Right lobe of liver (tissue), 6 donors: Measurements from ENCODE around the gene IPO13. TPM values are rescaled to one million over a fixed set of nuclear protein-coding genes. Genes with fewer than 3 reads are reported as not detected.
A peak's percentile ranks its signal among the peaks of the same experiment; 100 is the strongest.

Experiments used
- ATAC-seq, 4 donors: fragments of 200-7000 bp; cut with Tn5 transposase; one replicate each; pipeline ENCODE4 v1.9.1; 2020; ENCODE audit warnings: mild to moderate bottlenecking in 4 of 4, moderate library complexity in 4 of 4
- DNase-seq, 3 donors: peaks; one replicate each; pipeline ENCODE4 v3.0.0-alpha.2; 2020
- H3K27ac ChIP-seq, 3 donors: fragments of 200-600 bp; one replicate each; pipeline ENCODE4 v1.8.0; 2022
- H3K27me3 ChIP-seq, 2 donors: fragments of 200-600 bp; one replicate each; pipeline ENCODE4 v1.8.0; 2022
- H3K36me3 ChIP-seq, 4 donors: fragments of 200-600 bp; sonication (generic) in 1 of 4; one replicate each; pipeline versions ENCODE4 v1.5.1 to v1.8.0; 2017 to 2022; ENCODE audit warnings: control low read depth in 1 of 4
- H3K4me1 ChIP-seq, 4 donors: fragments of 200-600 bp; sonication (generic) in 1 of 4; one replicate each; pipeline versions ENCODE4 v1.5.1 to v1.8.0; 2017 to 2022; ENCODE audit warnings: control low read depth in 1 of 4
- H3K4me3 ChIP-seq, 3 donors: fragments of 200-600 bp; one replicate each; pipeline ENCODE4 v1.8.0; 2022
- H3K9me3 ChIP-seq, 4 donors: fragments of 200-600 bp; sonication (generic) in 1 of 4; one replicate each; pipeline versions ENCODE4 v1.5.1 to v1.8.0; 2017 to 2022; ENCODE audit warnings: control low read depth in 1 of 4
- POLR2A ChIP-seq: fragments of 450-650 bp; IDR thresholded peaks from one replicate; pipeline ENCODE4 v1.6.1; 2017; ENCODE audit warnings: antibody characterized with exemption, mild to moderate bottlenecking
- WGBS: methylation state at CpG from one replicate; pipeline ENCODE4 v1.1.6; 2018; ENCODE audit warnings: low coverage, low lambda C conversion rate; ENCODE audit not compliant: insufficient coverage; ENCODE audit errors: missing lambda C conversion rate; 5-methylcytosine and 5-hydroxymethylcytosine counted together
- intact Hi-C, 2 donors: fragments of 100-400 bp; cut with DNase I; formaldehyde crosslinking; loops; one replicate each; pipeline versions ENCODE4 v1.11.2 to v1.14.1; 2022
- total RNA-seq, 6 experiments: library from RNA; depleted of rRNA in 2 of 6; stranded (reverse); fragments of >200 nt in 2 of 6; fragmentation: NEBNext Ultra II Directional in 3 of 6; extraction: Animal tissue kit (Norgen Biotek cat#: 25700) in 3 of 6; gene quantifications; one replicate each; pipeline versions ENCODE4 v1.1.0 to v1.2.4, GENCODE V29; 2016 to 2023
- TF ChIP-seq, protein P1 (sequence below), 4 donors: fragments of 200-600 bp in 3 of 4; fragments of 450-650 bp in 1 of 4; IDR thresholded peaks; one replicate each; pipeline versions ENCODE4 v1.5.1 to v1.8.0; 2016 to 2022; ENCODE audit warnings: antibody characterized with exemption in 4 of 4, mild to moderate bottlenecking in 2 of 4
- donor health status: DM: no; HTN: yes; CAD: no.
- donor health status: DM: no; HTN: no; CAD: no.
- donor health status: DM: no; HTN: no; CAD: no.
- donor health status: DM: no; HTN: yes; CAD: no.
- donor health status: DM: no; HTN: yes; CAD: no.

Gene IPO13
- total RNA-seq, 6 experiments from 2014 or later: 12.4 to 18.9 (median 14.8) TPM

GRCh38 chr1:43970911-43971310, 24.2 kb downstream of the IPO13 start:
- ATAC-seq: no peak
- H3K27me3 ChIP-seq: no peaks in the 10 kb centered on the region
- 100% methylated on average over 2 of the region's 9 CpGs for WGBS
- no peak overlapping the region for H3K4me3 ChIP-seq
- H3K27ac ChIP-seq: no peak overlapping the region
- peak in 1 of 3 donors; percentile 36 for DNase-seq
- TF ChIP-seq POLR2A: no peak
- TF ChIP-seq, protein P1, sequence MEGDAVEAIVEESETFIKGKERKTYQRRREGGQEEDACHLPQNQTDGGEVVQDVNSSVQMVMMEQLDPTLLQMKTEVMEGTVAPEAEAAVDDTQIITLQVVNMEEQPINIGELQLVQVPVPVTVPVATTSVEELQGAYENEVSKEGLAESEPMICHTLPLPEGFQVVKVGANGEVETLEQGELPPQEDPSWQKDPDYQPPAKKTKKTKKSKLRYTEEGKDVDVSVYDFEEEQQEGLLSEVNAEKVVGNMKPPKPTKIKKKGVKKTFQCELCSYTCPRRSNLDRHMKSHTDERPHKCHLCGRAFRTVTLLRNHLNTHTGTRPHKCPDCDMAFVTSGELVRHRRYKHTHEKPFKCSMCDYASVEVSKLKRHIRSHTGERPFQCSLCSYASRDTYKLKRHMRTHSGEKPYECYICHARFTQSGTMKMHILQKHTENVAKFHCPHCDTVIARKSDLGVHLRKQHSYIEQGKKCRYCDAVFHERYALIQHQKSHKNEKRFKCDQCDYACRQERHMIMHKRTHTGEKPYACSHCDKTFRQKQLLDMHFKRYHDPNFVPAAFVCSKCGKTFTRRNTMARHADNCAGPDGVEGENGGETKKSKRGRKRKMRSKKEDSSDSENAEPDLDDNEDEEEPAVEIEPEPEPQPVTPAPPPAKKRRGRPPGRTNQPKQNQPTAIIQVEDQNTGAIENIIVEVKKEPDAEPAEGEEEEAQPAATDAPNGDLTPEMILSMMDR (IDR thresholded peaks at IDR 0.05): no peak
- no peaks in the 10 kb centered on the region for H3K36me3 ChIP-seq
- H3K9me3 ChIP-seq: no peaks in the 10 kb centered on the region
- intact Hi-C loops: no loop called here
- peaks cover 0 to 13% (median 5%) of the 10 kb centered on the region in 4 donors for H3K4me1 ChIP-seq

- WGBS: 93% methylated on average over 3 of the region's 17 CpGs
- intact Hi-C loops: no loop called here
- DNase-seq: peak in 1 of 3 donors; percentile 56
- Histone ChIP-seq H3K4me1 (peaks cover 0 to 18% (median 8%) of the 10 kb centered on the region in 4 donors), H3K27ac (no peak overlapping the region), H3K9me3 (no peaks in the 10 kb centered on the region), H3K4me3 (no peak overlapping the region), H3K27me3 (no peaks in the 10 kb centered on the region), H3K36me3 (peaks cover 0 to 4% (median 0%) of the 10 kb centered on the region in 4 donors)
- no peak for ATAC-seq
- TF ChIP-seq, protein P1 (IDR thresholded peaks at IDR 0.05): no peak
- no peak for TF ChIP-seq POLR2A
These were observed 24.7 kb downstream of the IPO13 start for GRCh38 chr1:43971336-43971980.

DNA sequence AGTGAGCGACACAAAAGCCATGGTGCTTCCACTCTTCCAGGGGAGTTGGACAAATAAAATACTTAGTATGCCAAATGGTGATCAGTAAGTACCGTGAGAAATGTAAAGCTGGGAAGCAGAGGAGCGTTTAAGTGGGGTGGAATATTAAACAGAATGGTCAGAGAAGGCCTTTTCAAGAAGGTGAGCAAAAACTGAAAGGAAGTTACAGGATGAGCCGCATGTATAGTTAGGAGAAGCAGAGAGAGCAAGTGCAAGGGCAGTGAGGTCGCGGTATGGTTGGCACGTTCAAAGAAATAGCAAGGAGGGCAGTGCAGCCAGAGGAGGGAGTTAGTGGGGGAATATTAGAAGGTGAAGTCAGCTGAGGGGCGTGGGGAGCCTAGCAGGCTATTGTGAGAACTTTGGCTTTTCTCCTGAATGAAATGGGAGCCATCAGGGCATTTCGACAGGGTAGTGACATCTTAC, 27.3 kb downstream of the IPO13 start:
- intact Hi-C loops: no loop called here
- DNase-seq (no peak), ATAC-seq (no peak)
- Histone ChIP-seq H3K9me3 (no peaks in the 10 kb centered on the region), H3K4me3 (peak overlapping the region; percentile 84 to 98 (median 97)), H3K36me3 (peaks cover 0 to 14% (median 5%) of the 10 kb centered on the region in 4 donors), H3K27me3 (no peaks in the 10 kb centered on the region), H3K27ac (peak overlapping the region; percentile 86 to 93 (median 91)), H3K4me1 (peaks cover 0 to 41% (median 16%) of the 10 kb centered on the region in 4 donors)
- WGBS: 36% methylated on average over 8 of the region's 9 CpGs
- TF ChIP-seq, protein P1 (IDR thresholded peaks at IDR 0.05): no peak
- no peak for TF ChIP-seq POLR2A

DNA sequence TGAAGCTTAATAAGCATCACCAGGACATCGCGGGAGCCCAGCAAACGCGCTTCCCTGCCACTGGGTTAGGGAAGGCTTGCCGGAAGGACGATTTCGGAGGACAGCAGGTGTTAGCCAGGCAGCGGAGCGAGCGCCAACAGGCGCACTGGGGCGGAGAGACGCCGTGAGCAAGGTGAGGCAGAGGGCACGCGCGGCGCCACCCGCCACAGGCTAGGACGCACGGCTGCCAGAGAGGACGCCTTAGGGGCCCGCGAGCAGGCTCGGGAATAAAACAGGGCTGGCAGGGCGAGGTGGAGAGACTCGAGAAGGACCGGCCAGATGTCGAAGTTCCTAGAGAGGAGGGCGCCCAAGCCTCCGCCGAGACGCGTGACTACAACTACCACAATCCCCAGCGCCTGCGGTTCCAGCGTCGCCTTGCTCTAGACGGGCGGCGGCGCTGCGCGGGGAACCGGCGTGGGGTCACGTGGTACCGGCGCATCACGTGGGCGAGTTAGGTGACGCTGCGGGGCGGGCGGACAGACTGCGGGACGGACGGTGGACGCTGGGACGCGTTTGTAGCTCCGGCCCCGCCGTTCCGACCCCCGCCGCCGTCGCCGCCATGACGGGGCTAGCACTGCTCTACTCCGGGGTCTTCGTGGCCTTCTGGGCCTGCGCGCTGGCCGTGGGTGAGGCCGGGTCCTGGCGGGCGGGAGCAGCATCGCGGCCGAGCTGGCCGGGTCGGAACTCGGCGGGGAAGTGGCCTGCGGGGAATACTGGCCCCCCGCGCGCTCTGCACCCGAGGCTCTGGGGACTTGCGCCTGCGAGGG, 27.9 kb downstream of the IPO13 start, which contains the start of gene ATP6V0B:
ATP6V0B (plus strand) TSS at position 518 of the 806 bp plus-strand sequence; CDS start at position 599, 81 bp downstream.
- no CpG with 5 or more reads among the region's 93 CpGs for WGBS
- no peaks in the 10 kb centered on the region for H3K9me3 ChIP-seq
- peaks cover 0 to 14% (median 5%) of the 10 kb centered on the region in 4 donors for H3K36me3 ChIP-seq
- H3K4me3 ChIP-seq: peak within 1 kb of the TSS; percentile 84 to 98 (median 97)
- DNase-seq (peak; percentile 98 to 99 (median 98)), ATAC-seq (peak; percentile 77 to 82 (median 80))
- H3K27ac ChIP-seq: peak within 1 kb of the TSS; percentile 86 to 93 (median 91)
- H3K4me1 ChIP-seq: peaks cover 0 to 41% (median 16%) of the 10 kb centered on the region in 4 donors
- TF ChIP-seq POLR2A: peak; percentile 89
- TF ChIP-seq, protein P1 (IDR thresholded peaks at IDR 0.05): peak; percentile 5 to 45 (median 24)
- H3K27me3 ChIP-seq: no peaks in the 10 kb centered on the region
- intact Hi-C loops: no loop called here
